Bronchial epithelial cell (primary cell): ENCODE measurements around the gene CCDC9B. TPM values are rescaled to one million over a fixed set of nuclear protein-coding genes. Genes with fewer than 3 reads are reported as not detected.

Experiments
- DNase-seq: peaks from one replicate; pipeline ENCODE4 v3.0.0-alpha.2; 2010; ENCODE audit warnings: low read depth
- FAIRE-seq: peaks from 2 replicates; lab custom pipeline; 2011; peaks lifted over from hg19 to GRCh38; lab: Jason Lieb, UNC
- H3K27me3 ChIP-seq: 2 replicates; pipeline ENCODE4 v1.5.1; 2011; ENCODE audit warnings: low read length; ENCODE audit not compliant: control insufficient read depth, insufficient read depth
- H3K36me3 ChIP-seq: 2 replicates; pipeline ENCODE4 v1.5.1; 2011; ENCODE audit warnings: low read length; ENCODE audit not compliant: control insufficient read depth, insufficient read depth
- H3K4me3 ChIP-seq: 2 replicates; pipeline ENCODE4 v1.5.1; 2011; ENCODE audit warnings: mild to moderate bottlenecking, low read depth, low read length, control low read depth
- CTCF ChIP-seq: IDR thresholded peaks from 2 replicates; pipeline ENCODE4 v1.5.1; 2011; ENCODE audit warnings: mild to moderate bottlenecking, moderate library complexity, low read length, control low read depth, inconsistent platforms; ENCODE audit not compliant: insufficient read depth, severe bottlenecking
- total RNA-seq: library from RNA; depleted of rRNA; stranded (reverse); fragments of >200 nt; gene quantifications from 2 replicates; pipeline ENCODE4 v1.2.1, GENCODE V29; 2014

Gene CCDC9B
- total RNA-seq, 1 donor from 2014 or later, result 12.1 TPM

DNA sequence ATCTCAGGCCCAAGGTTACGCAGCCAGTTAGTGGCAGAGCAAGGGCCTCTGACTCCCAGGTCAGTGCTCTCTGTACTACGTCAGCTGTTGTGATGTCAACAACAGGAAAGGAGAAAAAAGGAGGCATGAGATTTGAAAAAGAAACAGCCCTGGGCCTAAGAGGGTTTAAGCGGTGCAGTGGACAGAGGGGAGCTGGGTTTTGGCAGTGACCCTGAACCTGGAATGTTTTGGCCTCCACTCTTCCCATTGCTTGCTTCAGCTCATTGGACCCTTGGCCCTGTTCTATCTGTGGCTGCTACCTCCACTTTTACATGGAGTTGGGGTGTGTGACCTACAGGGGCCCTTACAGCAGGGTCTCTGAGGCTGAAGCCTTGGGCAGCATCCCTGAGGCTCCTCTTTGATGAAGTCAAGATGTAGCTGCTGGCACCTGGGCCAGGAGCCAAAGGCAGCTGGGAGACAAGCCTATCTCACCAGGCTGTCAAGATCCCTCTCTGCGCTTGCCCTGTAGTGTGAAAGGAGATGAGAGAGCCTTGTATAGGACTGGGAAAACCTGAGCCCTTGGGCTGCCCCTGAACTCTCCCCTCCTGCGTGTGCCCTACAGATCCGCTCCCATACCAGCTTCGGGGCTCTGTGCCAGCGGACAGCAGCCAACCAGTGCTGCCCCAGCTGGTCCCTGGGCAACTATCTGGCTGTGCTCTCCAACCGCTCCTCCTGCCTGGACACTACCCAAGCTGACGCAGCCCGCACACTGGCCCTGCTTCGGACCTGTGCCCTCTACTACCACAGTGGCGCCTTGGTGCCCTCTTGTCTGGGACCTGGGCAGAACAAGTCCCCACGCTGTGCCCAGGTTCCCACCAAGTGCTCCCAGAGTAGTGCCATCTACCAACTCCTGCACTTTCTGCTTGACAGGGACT lies 26.0 kb upstream of the CCDC9B start:
- no peak for TF ChIP-seq CTCF
- peaks cover 3% of the 10 kb centered on the region for H3K27me3 ChIP-seq
- no peaks in the 10 kb centered on the region for H3K36me3 ChIP-seq
- H3K4me3 ChIP-seq, result no peak overlapping the region
- FAIRE-seq, result no peak
- no peak for DNase-seq

GRCh38 chr15:40365624-40366456 lies 25.1 kb upstream of the CCDC9B start:
- Histone ChIP-seq H3K36me3 (no peaks in the 10 kb centered on the region), H3K27me3 (peaks cover 3% of the 10 kb centered on the region), H3K4me3 (no peak overlapping the region)
- DNase-seq (no peak), FAIRE-seq (peak; percentile 36)
- TF ChIP-seq CTCF, result no peak

DNA sequence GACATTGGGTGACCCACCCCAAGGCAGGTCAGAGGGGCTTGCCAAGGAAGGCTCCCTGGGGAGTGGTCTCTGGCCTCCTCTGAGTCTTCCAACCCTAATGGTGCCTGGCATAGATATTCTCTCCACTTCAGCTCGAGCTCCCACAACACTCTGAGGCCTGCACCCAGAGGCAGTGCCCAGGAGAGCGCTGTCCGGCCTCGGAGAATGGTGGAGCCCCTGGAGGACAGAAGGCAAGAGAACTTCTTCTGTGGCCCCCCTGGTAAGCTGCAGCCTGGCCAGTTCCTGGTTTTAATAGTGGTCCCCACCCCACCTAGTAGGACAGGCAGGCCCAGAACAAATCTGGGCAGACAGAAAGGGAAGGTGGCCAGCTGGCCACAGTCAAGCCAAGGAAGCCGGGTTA lies 24.3 kb upstream of the CCDC9B start:
- no peak for DNase-seq
- Histone ChIP-seq H3K36me3 (no peaks in the 10 kb centered on the region), H3K4me3 (no peak overlapping the region), H3K27me3 (no peaks in the 10 kb centered on the region)
- TF ChIP-seq CTCF, result no peak
- no peak for FAIRE-seq

- no peak for FAIRE-seq
- no peak for DNase-seq
- H3K4me3 ChIP-seq, result no peak overlapping the region
- H3K36me3 ChIP-seq, result no peaks in the 10 kb centered on the region
- no peaks in the 10 kb centered on the region for H3K27me3 ChIP-seq
- no peak for TF ChIP-seq CTCF
These were observed 23.5 kb upstream of the CCDC9B start for GRCh38 chr15:40364251-40364650.

- FAIRE-seq, result no peak
- no peak for TF ChIP-seq CTCF
- no peak for DNase-seq
- Histone ChIP-seq H3K36me3 (no peaks in the 10 kb centered on the region), H3K27me3 (no peaks in the 10 kb centered on the region), H3K4me3 (no peak overlapping the region)
These were observed 22.9 kb upstream of the CCDC9B start for GRCh38 chr15:40363611-40364010.
